ENCODE measurements around the gene DEDD2.
"Not testable (repeated sequence)": the region's sequence is repeated elsewhere in the genome, so short reads cannot be mapped to it uniquely, and the experiment has no call there.

The DEDD2 gene

GRCh38 chr19:42217520-42218437, at the start of gene DEDD2:
Gene DEDD2 (minus strand): TSS chr19:42217677. CDS start chr19:42217007, 670 bp downstream.
- peak; percentile 98 for DNase-seq (ENCODE audit: low spot score)

GRCh38 chr19:42266928-42267603, 49.6 kb upstream of the DEDD2 start:
- DNase-seq (ENCODE audit: low spot score), result not testable (repeated sequence)

- not testable (repeated sequence) for DNase-seq (ENCODE audit: low spot score)
Observed at GRCh38 chr19:42266105-42266504, 48.6 kb upstream of the DEDD2 start.

- DNase-seq (ENCODE audit: low spot score), result no peak
Observed at GRCh38 chr19:42261763-42262162, 44.3 kb upstream of the DEDD2 start.

GRCh38 chr19:42257842-42258241, 40.4 kb upstream of the DEDD2 start:
- DNase-seq (ENCODE audit: low spot score), result not testable (repeated sequence)

GRCh38 chr19:42255766-42256745, 38.6 kb upstream of the DEDD2 start:
- peak; percentile 35 for DNase-seq (ENCODE audit: low spot score)

GRCh38 chr19:42254850-42255765, 37.6 kb upstream of the DEDD2 start, which contains the start of gene ERF:
Gene ERF (minus strand): TSS chr19:42255128. CDS start chr19:42254999, 129 bp downstream.
- DNase-seq (ENCODE audit: low spot score), result peak; percentile 96

- peak; percentile 37 for DNase-seq (ENCODE audit: low spot score)
Observed at GRCh38 chr19:42254089-42254849, 36.8 kb upstream of the DEDD2 start.

GRCh38 chr19:42253245-42254088, 36.0 kb upstream of the DEDD2 start:
- DNase-seq (ENCODE audit: low spot score), result peak; percentile 53

GRCh38 chr19:42252365-42253244, 35.1 kb upstream of the DEDD2 start:
- peak; percentile 41 for DNase-seq (ENCODE audit: low spot score)

GRCh38 chr19:42251572-42252358, 34.3 kb upstream of the DEDD2 start:
- no peak for DNase-seq (ENCODE audit: low spot score)

- DNase-seq (ENCODE audit: low spot score), result peak; percentile 62
Observed at GRCh38 chr19:42250666-42251531, 33.4 kb upstream of the DEDD2 start.

GRCh38 chr19:42250183-42250665, 32.7 kb upstream of the DEDD2 start:
- DNase-seq (ENCODE audit: low spot score), result no peak

- DNase-seq (ENCODE audit: low spot score), result no peak
Observed at GRCh38 chr19:42249769-42250168, 32.3 kb upstream of the DEDD2 start.

GRCh38 chr19:42249149-42249750, 31.8 kb upstream of the DEDD2 start:
- no peak for DNase-seq (ENCODE audit: low spot score)

Data from AG20443 (cell line).